CD4-positive, alpha-beta T cell treated with Interleukin-6 for 4 hours (primary cell): ENCODE results near the gene KCNQ2.
"Not testable (repeated sequence)": the region's sequence is repeated elsewhere in the genome, so short reads cannot be mapped to it uniquely, and the experiment has no call there.

Source experiments
- DNase-seq: peaks from one replicate; pipeline ENCODE4 v3.0.0-alpha.2; 2020; ENCODE audit warnings: mixed read lengths

Gene KCNQ2

DNA sequence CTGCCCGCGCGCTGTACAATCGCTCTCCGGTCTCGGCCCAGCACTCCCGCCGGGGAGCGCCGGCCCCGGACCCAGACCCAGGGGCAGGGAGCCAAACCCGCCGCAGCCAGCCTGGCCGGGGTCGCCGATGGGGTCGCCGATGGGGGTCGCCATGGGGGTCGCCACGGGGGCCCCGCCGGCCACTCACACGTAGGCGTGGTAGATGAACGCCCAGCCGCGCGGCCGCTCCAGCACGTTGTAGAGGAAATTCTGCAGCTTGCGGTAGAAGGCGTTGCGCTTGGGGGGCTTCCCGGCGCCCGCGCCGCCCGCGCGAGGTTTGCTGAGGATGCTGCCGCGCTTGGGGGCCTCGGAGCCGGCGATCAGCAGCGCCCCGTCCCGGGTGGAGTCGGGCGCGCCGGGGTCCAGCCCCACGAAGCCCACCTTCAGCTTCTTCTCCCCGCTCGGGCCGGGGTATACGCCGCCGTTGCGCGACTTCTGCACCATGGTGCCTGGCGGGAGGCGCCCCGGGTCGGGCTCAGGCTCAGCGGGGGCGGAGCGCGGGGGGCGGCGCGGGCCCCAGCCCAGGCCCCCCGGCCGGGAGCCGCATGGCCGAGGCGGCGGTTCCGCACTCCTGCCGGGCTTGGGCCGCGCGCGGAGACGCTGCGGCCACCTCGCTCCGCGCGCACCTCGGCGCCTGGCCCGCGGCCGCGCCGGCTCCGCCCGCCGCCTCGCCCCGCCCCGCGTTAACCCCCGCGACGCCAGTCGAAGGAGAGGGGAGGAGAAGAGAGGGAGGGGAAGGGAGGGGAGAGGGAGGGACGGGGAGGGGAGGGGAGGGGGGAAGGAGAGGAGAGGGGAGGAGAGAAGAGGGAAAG, at the start of gene KCNQ2:
KCNQ2 (minus strand) TSS at position 675 of the 851 bp plus-strand sequence; CDS start at position 483, 192 bp downstream.
- no peak for DNase-seq

DNA sequence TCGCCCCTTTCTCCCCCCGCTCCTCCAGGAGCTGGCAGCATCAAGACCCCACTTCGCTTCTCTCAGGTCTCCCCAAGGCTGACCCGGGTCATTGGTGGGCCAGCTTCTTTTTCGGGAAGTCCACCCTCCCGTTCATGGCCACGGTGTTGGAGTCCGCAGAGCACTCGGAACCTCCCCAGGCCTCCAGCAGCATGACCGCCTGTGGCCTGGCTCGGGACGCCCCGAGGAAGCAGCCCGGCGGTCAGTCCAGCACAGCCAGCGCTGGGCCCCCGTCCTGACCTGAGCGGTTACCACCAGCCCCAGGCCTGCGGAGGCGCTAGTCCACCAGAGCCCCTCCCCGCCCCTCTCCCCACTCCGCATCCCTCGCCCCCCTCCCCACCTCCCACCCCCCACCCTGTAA, 49.1 kb upstream of the KCNQ2 start:
- DNase-seq: no peak

DNA sequence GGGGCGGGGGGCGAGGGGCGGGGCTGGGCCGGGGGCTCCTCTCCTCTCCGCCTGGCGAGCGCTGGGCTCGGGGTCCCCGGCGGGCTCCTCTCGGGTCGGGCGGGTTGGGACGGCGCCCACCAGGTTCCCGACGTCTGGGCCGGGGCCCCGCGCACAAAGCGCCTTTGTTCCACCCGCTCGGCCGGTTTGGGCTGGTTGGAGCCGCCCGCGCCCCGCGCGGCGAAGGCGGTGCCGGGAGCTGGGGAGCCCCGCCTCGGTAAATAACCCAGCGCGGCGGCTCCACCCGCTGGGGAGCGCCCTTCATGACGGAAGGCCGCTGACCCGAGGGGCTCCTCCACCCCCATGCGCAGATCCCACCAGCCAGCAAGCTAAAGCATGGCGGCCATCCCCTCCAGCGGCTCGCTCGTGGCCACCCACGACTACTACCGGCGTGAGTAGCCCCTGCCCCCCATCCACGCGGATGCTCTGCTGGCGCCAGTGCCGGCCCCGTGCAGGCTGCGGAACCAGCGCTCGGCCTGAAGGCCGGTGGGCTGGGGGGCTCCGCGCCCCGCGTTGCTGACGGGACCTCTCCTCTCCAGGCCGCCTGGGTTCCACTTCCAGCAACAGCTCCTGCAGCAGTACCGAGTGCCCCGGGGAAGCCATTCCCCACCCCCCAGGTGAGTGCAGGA, 48.6 kb upstream of the KCNQ2 start:
- peak; percentile 72 for DNase-seq

DNA sequence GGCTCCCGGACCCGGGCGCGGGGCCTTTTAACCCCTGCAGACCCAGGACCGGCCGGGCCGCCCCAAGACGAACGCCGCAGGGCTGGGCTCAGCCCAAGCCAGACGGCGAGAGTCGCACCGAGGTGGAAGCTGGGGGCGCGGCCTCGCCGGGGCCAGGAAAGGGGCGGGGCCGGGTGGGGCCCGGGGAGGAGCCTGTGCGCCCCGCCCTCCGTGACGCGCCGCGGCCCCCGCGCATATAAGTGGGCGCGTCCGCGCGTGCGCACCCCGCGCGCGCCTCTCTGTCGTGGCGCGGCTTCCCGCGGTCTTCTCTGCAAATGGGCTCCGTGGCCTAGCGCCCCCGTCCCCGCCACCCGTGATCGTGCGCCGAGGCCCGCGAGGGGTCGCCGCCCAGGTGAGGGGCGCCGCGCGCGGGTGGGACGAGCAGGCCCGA, 48.1 kb upstream of the KCNQ2 start, which contains the start of gene PPDPF:
PPDPF (plus strand) TSS at position 262 of the 430 bp plus-strand sequence. CDS start 544 bp downstream, outside the sequence.
- DNase-seq: peak; percentile 84

DNA sequence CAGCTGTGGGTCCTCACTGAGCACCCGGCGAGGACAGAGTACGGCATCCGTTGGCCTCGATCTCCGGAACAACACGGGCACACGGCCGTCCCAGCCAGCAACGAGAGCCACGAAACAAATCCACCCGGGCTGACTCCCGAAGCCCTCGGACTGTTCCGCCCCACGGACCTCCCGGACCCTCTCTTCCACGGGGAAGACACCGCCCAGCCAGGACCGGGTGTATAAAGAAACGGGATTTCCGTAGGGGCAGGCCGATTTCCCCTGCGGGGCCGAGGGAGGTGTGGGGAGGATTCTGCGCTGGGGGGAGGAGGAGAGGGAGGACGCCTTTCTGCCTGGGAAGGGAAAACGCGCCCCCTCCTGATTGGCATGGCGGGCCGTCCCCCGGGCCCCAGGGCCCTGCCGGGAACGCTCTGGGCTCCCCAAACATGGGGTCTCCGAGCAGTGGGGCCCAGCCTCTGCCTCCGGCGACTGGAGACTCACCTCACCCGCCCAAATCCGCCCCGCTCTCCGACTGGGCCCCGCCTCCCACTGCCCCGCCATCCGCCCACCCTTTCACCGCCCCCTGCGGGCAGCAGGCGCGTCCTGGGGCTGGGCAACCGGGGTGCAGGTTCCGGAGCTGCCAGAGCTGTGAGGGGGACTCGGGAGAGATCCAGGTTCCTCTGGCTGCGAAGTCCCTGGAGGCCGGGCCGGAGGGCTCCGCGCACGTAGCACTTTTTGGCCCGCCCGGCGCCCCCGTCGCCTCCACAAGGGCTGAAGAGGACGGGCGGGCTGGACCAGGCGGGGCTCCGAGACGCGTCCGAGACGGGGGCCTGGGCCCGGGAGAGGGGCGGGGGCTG, 47.4 kb upstream of the KCNQ2 start:
- DNase-seq: peak; percentile 79

DNA sequence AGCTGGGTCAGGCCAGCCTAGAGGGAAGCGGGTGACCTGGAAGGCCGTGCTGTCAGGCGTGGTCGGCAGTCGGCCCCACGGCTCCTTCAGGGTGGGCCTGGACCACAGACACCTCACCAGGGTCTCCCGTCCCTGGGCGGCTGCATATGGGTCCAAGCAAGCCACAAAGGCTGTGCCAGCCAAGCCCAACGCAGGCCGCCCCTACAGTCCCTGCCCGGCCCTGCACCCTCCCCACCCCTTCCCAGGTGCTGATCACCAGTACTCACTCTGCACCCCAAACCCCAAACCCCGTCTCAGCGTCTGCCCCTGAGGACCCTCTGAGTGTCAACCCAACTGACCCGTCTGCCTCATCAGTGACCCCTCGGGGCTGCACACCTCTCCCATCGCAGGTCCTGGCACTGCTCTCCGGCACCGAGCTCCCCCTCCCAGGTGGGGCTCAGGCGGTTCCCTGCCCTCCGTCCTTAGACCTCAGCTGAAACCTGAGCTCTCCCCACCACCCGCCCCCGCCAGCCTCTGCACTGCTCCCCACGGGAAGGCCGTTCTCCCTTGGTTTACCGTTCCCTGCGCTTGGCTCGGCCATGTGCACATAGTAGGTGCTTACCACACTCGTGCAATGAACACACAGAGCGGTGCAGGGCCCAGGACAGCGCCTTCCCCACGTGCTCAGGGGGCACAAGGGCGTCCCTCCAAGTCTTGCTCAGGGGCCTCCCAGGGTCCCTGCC, 46.7 kb upstream of the KCNQ2 start:
- no peak for DNase-seq

DNA sequence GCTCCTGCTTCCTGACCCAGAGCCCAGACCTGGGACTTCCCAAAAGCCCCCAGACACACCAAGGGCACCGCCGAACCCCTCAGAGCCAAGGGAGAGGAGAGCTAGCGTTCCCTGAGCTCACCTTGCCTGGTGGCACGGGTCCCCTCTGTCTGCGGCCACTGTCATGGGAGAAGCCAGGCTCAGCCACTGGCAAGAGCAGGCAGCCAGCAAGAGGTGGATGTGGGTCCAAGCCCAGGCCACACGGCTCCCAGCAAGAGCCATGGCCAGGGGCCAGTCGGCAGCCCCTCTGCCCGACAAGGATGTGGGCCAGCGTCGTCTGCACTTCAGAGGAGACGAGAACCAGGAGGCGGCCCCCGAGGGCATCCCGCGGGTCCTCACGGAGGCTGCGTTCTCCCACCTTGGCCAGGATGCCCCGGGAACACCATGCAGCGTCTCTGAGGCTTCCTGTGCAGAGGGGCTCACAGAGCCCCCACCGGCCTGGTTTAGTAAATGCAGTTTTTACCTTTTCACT, 46.0 kb upstream of the KCNQ2 start:
- DNase-seq: no peak

DNA sequence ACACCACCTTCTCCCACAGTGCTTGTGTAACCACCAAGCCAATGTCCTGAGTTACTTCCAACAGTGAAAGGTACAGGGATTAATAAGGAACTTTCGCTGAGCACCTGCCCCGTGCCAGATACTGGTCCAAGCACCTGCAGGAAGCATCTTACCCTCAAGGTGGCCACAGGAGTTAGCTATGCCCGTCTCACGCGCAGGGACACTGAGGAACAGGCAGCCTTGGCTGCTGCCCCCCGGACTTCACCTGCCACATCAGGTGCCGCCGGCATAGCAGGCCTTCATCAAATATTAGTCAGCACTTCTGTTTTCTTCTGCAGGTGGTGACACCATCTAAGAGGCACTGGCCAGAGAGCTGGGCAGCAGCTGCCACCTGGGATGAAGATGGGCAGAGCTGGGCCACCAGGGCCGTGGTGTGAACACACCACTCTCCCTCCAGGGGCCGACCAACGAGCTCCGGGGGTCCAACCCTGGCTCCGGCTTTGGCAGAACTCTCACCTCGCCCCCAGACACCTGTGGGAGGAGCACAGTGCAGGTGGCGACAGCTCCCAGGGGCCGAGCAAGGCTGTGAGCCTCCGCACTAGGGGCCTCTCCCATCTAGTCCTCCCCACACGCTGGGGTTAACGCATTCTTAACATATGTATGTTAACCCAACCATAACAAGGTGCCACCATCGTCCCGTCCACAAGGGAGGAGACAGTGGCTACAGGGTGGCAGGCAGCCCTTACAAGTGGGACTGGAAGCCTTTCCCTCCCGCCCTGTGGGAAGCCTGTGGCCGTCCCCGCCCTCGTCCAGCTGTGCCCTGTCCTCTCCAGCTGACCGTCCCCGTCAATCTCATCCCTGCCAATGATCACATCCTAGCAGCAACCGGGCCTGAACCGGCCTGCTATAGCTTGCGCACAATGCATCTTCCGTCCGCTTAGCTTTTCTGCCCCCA, 45.2 kb upstream of the KCNQ2 start:
- DNase-seq: no peak

DNA sequence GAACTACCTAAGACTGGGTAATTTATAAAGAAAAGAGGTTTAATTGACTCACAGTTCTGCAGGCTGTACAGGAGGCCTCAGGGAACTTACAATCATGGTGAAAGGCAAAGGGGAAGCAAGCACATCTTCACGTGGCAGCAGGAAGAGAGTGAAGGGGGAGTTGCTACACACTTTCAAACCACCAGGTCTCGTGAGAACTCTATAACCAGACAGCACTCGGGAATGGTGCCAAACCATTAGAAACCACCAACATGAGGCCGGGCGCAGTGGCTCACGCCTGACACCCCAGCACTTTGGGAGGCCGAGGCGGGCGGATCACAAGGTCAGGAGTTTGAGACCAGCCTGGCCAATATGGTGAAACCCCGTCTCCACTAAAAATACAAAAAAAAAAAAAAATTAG, 42.1 kb upstream of the KCNQ2 start:
- not testable (repeated sequence) for DNase-seq

DNA sequence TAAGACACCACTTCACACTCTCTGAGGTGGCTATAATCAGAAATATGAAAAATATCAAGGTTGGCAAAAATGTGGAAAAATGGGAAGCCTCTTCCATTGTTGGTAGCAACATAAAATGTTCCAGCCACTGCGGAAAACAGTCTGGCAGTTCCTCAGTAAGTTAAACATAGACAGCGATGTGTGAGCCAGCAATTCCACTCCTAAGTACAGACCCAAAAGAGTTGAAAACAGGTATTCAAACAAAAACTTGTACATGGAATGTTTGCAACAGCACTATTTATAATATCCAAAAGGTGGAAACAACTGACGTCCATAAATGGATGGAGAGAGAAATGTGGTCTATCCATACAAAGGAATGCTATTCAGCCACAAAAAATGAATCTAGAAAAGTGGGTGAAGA, 40.8 kb upstream of the KCNQ2 start:
- DNase-seq: no peak

DNA sequence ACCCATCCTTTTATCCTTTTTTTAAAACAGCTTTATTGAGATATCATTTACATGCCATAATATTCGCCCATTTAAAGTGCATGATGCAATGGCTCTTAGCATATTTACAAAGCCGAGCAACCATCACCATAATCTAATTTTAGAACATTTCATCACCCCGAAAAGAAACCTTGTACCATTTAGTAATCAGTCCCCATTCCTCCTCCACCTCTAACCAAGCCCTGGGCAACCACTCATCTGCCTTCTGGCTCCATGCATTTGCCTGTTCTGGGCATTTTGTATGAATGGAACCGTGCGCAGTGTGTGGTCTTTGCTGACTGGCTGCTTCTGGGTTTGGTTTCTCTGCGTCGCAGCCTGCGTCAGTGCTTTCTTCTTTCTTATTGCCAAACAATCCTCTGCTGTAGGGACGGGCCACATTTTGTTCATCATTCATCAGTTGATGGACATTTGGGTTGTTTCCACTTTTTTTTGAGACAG, 36.7 kb upstream of the KCNQ2 start:
- DNase-seq: no peak

DNA sequence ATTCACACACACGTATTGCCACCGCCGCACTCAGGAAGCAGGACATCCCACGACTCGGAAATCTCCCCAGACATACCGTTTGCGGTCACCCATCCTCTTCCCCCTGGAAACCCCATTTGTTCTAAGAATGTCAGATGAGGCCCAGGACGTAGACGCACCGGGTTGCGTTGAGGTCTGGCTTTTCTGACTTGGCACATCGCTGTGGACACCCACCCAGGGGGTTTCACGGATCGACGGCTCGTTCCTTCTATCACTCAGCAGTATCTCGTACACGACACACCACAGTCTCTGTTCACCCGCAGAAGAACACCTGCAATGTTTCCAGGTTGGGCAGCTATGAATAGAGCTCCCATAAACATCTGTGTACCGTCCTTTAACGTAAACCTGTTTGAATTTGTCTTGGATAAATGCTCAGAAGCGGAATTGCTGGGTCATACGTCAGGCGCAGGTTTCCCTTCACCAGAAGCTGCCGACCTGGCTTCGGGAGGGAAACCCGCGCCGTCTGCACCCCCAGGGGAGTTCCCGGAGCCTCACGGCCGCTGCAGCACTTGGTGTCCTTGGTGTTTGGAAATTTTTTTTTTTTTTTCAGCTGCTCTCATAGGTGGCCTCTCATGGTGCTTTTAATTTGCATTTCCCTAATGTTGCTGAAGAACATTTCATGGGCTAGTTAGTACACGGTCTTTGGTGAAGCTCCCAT, 35.8 kb upstream of the KCNQ2 start:
- DNase-seq: no peak

DNA sequence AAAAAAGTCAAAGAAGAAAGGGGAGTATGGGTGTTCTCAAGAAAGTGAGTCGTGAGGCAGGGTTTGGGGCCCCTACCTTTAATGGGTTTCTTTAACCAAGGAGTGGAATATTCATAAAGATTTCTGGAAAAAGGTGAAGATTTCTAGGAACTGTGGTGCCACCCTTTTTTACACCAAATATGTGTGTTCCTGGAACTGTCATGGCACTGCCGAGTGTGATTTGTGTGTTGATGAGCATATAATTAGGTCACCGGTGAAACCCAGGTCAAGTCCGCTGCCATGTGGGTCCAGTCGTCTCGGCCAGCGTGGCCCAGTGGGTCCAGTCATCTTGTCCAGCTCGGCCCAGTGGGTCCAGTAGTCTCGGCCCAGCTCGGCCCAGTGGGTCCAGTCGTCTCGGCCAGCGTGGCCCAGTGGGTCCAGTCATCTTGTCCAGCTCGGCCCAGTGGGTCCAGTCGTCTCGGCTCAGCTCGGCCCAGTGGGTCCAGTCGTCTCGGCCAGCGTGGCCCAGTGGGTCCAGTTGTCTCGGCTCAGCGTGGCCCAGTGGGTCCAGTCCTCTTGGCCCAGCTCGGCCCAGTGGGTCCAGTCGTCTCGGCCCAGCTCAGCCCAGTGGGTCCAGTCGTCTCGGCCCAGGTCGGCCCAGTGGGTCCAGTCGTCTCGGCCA, 34.8 kb upstream of the KCNQ2 start:
- DNase-seq: no peak

DNA sequence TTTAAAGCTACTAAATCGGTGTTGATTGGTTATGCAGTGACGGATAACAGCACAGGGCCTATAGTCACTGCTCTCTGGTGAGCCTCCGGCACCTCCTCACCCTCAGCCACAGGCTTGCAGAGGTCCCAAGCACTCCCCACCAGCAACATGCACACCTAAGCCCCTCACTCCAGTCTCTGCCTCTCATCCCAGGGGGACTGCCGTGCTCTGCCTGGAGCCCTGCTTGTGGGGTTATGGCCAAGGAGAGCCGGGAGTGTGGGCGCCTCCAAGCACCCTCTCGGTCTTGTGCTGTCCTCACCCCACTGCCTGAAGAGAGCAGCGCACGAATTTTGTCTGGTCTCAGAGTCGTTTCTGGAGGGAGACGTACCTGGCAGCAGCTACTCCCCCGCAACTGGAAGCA, 33.3 kb upstream of the KCNQ2 start:
- DNase-seq: no peak

DNA sequence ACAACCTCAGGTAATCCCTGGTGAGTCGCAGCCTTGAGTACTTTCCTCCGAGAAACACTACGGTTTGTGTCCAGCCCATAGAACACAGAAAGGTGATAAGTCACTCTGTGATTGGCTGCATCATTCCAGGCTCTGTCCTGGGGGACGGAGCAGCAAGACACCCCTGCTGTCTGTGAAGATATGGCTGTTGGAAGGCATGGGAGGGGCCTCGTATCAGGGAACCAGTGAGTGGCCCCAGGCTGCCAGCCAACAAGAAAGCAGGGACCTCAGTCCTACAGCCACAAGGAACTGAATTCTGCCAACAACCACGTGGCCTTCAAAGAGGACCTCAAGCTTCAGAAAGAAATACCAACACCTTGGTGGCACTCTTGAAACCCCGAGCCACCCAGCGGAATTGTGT, 32.8 kb upstream of the KCNQ2 start:
- DNase-seq: no peak

DNA sequence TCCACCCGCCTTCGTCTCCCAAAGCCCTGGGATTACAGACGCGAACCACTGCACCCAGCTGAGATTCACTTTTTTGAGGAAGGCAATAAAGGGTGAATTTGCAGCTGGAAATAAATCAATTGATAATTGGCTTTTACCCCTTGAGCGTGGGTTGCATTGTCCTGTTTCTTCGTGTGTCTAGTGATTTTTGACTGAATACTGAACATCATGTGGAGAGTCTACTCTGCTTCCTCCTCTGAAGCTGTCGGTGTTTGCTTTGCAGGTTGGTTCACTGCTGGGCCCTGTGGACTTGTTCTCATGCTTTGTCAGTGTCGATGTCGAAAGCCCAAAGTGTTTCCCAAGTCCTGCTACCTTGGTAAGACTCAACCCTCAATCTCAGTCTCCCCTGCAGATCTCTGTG, 32.2 kb upstream of the KCNQ2 start:
- no peak for DNase-seq

DNA sequence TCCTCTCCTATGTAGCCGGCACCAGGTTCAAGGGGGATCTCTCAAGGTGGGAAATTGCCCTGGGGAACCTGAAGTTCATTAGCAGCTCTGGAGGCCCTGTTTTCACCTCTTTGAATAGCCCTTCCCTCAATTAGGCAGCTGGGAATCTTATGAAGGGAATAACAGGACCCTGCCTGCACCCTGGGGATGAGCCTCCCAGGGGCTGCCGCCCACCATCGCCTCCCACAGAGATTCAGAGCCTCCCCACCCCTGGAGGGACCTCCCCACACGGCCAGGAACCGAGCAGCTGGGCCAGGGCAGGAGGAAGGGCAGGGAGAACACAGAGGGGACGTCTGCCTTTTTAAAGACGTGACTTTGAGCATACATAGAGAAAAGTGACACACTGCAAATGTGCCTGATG, 31.1 kb upstream of the KCNQ2 start:
- no peak for DNase-seq

DNA sequence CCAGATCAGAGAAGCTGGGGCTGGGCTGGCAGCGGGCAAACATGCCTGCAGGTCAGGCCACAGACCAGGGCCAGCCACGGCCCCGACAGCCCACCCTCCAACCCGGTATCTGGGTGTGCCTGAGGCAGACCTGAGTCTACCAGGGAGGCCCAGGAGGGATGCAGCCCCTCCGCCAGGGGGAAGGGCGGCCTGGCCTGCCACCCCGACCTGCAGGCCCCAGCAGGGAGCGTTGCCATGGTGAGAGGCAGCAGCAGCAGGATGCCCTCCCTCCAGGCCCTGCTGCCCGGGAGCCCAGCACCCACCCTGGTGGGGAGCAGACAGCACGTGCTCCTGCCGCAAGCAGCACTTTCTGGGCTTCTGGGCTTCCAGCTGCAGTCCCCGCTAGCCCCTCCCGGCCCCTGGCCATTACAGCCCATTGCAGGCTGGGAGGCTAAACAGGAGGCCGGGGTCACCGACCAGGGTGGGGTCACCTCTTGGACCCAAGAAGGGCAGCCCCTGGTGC, 30.3 kb upstream of the KCNQ2 start:
- no peak for DNase-seq

DNA sequence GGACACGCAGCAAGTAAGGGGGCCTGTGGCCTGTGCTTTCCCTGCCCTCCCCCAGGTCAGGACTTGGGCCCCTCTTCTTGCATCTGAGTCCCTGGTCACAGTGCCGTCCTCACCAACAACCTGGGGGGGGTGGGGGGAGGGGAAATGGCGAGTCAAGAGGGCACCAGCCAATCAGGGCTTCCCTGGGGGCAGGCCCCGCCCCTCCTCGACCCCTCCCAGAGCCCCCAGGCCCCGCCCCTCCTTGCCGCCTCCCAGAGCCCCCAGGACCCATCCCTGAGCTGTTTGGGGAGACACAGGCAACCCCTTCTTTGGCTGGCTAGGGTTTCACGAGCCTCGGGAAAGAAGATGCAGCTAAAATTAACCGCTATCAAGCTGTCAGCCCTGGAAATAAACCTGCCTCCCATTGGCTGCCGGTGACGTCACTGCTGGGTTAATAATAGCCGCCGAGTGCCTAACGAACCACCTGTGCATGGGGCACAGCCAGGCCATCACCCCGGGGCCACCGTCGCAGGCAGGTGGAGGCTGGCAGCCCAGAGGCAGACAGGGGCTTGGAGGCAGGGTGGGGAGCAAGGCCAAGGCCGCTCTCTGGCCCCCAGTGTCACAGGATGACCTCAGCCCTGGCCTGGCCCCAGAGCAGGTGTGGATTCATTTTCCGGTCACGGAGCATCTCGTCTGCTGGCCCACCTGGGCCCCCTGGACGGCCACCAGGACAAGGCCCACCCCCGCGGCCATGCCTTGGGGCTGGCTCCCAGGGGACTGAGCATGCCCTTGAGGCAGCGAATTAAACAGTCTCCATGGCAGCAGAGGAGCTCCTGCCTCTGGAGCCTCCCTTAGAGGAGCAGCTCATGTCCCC, 29.6 kb upstream of the KCNQ2 start:
- DNase-seq: no peak
